OCI-LY7 (cell line): Measurements from ENCODE around the gene ITGB2. TPM values are rescaled to one million over a fixed set of nuclear protein-coding genes. Genes with fewer than 3 reads are reported as not detected.

Experiments
- BruUV-seq: library from RNA; stranded (reverse); fragments of 400-500 nt; replicated peaks from 2 replicates; lab custom pipeline; 2021; lab: Mats Ljungman, UMichigan
- CTCF ChIA-PET: fragments of 300-600 bp; sonication (Branson Sonifier 250); formaldehyde crosslinking; loops from one replicate; lab custom pipeline; 2022; ENCODE audit warnings: antibody characterized with exemption; ENCODE audit not compliant: unreplicated experiment; lab: Charles Lee
- POLR2A ChIA-PET: fragments of 300-600 bp; sonication (Branson Sonifier 250); formaldehyde crosslinking; loops from one replicate; lab custom pipeline; 2022; ENCODE audit warnings: antibody characterized with exemption; lab: Charles Lee
- DNase-seq: peaks from one replicate; pipeline ENCODE4 v3.0.0-alpha.2; 2015; ENCODE audit warnings: low spot score
- H2AFZ ChIP-seq: fragments of 200-600 bp; sonication (generic), shearing (Covaris generic); 2 replicates; pipeline ENCODE4 v1.6.1; 2014; ENCODE audit warnings: mild to moderate bottlenecking, antibody characterized with exemption, low read length, moderate library complexity
- H3K27ac ChIP-seq: fragments of 200-600 bp; sonication (generic); 2 replicates; pipeline ENCODE4 v1.5.1; 2014; ENCODE audit warnings: mixed run types, low read depth, mild to moderate bottlenecking, moderate library complexity, low read length, inconsistent platforms; ENCODE audit not compliant: poor library complexity, severe bottlenecking
- H3K36me3 ChIP-seq: fragments of 200-600 bp; sonication (generic); 2 replicates; pipeline ENCODE4 v1.6.1; 2014; ENCODE audit warnings: mild to moderate bottlenecking, antibody characterized with exemption, low read length, moderate library complexity, mixed read lengths; ENCODE audit not compliant: insufficient read depth
- H3K4me1 ChIP-seq: fragments of 200-600 bp; sonication (generic); 2 replicates; pipeline ENCODE4 v1.5.1; 2014; ENCODE audit warnings: mild to moderate bottlenecking, low read length; ENCODE audit not compliant: insufficient read depth, poor library complexity, severe bottlenecking
- H3K4me2 ChIP-seq: fragments of 200-600 bp; sonication (generic); 2 replicates; pipeline ENCODE4 v1.6.1; 2014; ENCODE audit warnings: mild to moderate bottlenecking, low read length
- H3K4me3 ChIP-seq: fragments of 200-600 bp; sonication (generic); 2 replicates; pipeline ENCODE4 v1.5.1; 2014; ENCODE audit warnings: mild to moderate bottlenecking, low read depth, low read length; ENCODE audit not compliant: poor library complexity, severe bottlenecking
- H3K79me2 ChIP-seq: fragments of 200-600 bp; sonication (generic); 2 replicates; pipeline ENCODE4 v1.6.1; 2016; ENCODE audit warnings: low read depth, mild to moderate bottlenecking, low read length, moderate library complexity, mixed read lengths; ENCODE audit not compliant: insufficient read depth
- H3K9me2 ChIP-seq: fragments of 200-600 bp; sonication (generic); 2 replicates; pipeline ENCODE4 v1.6.1; 2016; ENCODE audit warnings: mild to moderate bottlenecking, low read length, mixed read lengths; ENCODE audit not compliant: insufficient read depth
- H3K9me3 ChIP-seq: fragments of 200-600 bp; sonication (generic); 2 replicates; pipeline ENCODE4 v1.6.1; 2014; ENCODE audit warnings: mild to moderate bottlenecking, mixed run types, low read length, mixed read lengths
- H4K20me1 ChIP-seq: fragments of 200-600 bp; sonication (generic); 2 replicates; pipeline ENCODE4 v1.6.1; 2014; ENCODE audit warnings: mild to moderate bottlenecking, antibody characterized with exemption, low read length, moderate library complexity, mixed read lengths; ENCODE audit not compliant: insufficient read depth
- EZH2phosphoT487 ChIP-seq: fragments of 200-600 bp; sonication (generic); IDR thresholded peaks from 2 replicates; pipeline ENCODE4 v1.6.1; 2018; ENCODE audit warnings: low read depth, borderline replicate concordance, mild to moderate bottlenecking, mixed run types, antibody characterized with exemption, low read length, moderate library complexity, mixed read lengths
- intact Hi-C: fragments of 100-400 bp; cut with micrococcal nuclease; formaldehyde crosslinking; loops from one replicate; pipeline ENCODE4 v1.10.0; 2022; ENCODE audit not compliant: unreplicated experiment
- total RNA-seq, 2 experiments: library from RNA; depleted of rRNA in 1 of 2; stranded (reverse); fragments of >200 nt in 1 of 2; shearing (Covaris generic) in 1 of 2; gene quantifications; 2 replicates each; pipeline ENCODE4 v1.2.3, GENCODE V29; 2014 to 2022
- TF ChIP-seq, protein P1 (sequence below): fragments of 200-600 bp; sonication (generic); conservative IDR thresholded peaks from 2 replicates; pipeline ENCODE4 v1.5.1; 2014; ENCODE audit warnings: mild to moderate bottlenecking, antibody characterized with exemption, low read length, moderate library complexity, mixed read lengths

ITGB2 gene
- total RNA-seq, 2 experiments from 2014 or later = 11.6 to 78.9 TPM

DNA sequence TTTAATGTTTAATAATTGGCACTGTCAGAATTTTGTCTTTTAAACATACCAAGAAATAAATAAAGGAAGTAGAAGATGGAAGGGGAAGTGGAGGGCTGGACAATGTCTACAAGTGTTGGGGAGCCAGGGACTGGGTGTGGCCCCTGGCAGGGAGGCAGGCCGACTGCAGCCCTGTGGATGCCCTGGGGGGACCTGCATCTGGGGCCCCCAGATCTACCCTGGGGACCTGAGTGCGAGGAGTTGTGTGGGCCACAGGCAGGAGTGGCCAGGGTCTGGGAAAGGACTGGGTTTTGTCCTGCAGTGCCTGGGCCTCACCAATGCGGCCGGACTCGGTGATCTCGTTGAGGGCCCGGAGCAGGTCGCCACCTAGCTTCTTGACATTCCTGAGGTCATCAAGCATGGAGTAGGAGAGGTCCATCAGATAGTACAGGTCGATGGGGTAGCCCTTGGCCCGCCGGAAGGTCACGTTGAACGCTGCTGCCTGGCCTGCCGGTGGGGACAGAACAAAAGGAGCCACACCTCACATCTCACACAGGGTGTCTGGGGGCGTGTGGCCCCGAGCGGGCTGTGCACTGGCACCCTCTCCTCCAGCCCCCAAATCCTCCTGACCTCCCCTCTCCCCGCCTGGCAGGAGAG is 17.5 kb downstream of the ITGB2 start:
- H3K4me1 ChIP-seq = no peaks in the 10 kb centered on the region
- ChIA-PET CTCF (no interaction called here), POLR2A (no interaction called here)
- DNase-seq = no peak
- H3K4me3 ChIP-seq = no peak overlapping the region
- no peak overlapping the region for H3K4me2 ChIP-seq
- TF ChIP-seq, protein P1, sequence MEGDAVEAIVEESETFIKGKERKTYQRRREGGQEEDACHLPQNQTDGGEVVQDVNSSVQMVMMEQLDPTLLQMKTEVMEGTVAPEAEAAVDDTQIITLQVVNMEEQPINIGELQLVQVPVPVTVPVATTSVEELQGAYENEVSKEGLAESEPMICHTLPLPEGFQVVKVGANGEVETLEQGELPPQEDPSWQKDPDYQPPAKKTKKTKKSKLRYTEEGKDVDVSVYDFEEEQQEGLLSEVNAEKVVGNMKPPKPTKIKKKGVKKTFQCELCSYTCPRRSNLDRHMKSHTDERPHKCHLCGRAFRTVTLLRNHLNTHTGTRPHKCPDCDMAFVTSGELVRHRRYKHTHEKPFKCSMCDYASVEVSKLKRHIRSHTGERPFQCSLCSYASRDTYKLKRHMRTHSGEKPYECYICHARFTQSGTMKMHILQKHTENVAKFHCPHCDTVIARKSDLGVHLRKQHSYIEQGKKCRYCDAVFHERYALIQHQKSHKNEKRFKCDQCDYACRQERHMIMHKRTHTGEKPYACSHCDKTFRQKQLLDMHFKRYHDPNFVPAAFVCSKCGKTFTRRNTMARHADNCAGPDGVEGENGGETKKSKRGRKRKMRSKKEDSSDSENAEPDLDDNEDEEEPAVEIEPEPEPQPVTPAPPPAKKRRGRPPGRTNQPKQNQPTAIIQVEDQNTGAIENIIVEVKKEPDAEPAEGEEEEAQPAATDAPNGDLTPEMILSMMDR = no peak
- TF ChIP-seq EZH2phosphoT487 = no peak
- no peaks in the 10 kb centered on the region for H3K36me3 ChIP-seq
- no peaks in the 10 kb centered on the region for H3K9me2 ChIP-seq
- no TSS peak for BruUV-seq
- H3K79me2 ChIP-seq = no peaks in the 10 kb centered on the region
- intact Hi-C loops = no loop called here
- no peaks in the 10 kb centered on the region for H4K20me1 ChIP-seq
- H3K9me3 ChIP-seq = no peaks in the 10 kb centered on the region
- no peak overlapping the region for H2AFZ ChIP-seq
- no peak overlapping the region for H3K27ac ChIP-seq

DNA sequence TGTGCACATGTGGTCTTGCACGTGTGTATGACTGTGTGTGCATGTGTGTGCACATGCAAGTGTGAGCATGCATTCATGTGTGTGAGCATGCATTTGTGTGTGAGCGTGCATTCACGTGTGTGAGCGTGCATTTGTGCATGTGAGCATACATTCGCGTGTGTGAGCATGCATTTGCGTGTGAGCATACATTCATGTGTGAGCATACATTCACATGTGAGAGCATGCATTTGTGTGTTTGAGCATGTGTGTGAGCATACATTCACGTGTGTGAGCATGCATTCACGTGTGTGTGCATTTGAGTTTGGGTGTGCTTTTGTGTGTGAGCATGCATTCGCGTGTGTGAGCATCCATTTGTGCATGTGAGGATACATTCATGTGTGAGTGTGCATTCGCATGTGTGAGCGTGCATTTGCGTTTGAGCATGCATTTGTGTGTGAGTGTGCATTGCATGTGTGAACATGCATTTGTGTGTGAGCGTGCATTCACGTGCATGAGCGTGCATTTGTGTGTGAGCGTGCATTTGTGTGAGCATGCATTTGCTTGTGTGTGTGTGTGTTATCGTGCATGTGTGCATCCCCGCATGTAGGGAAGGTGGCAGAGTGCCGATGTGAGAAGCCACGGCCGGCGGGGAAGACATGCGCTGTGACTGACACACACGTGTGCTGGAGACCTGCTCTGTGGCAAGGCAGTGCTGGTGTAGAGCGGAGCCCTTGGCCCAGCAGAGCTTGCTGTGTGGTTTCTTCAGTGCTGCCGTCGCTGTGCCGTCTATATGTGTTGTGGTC is 18.2 kb downstream of the ITGB2 start:
- ChIA-PET CTCF (no interaction called here), POLR2A (no interaction called here)
- Histone ChIP-seq H3K9me3 (no peaks in the 10 kb centered on the region), H4K20me1 (no peaks in the 10 kb centered on the region), H2AFZ (no peak overlapping the region), H3K79me2 (no peaks in the 10 kb centered on the region), H3K4me3 (no peak overlapping the region), H3K9me2 (no peaks in the 10 kb centered on the region), H3K4me2 (no peak overlapping the region), H3K36me3 (no peaks in the 10 kb centered on the region), H3K27ac (no peak overlapping the region), H3K4me1 (no peaks in the 10 kb centered on the region)
- no peak for DNase-seq
- TF ChIP-seq, protein P1 = no peak
- no peak for TF ChIP-seq EZH2phosphoT487
- BruUV-seq = no TSS peak
- intact Hi-C loops = no loop called here
